Skeletal muscle cell (primary cell): ENCODE measurements around the gene RPS3.

Source experiments
- DNase-seq: peaks from one replicate; pipeline ENCODE4 v3.0.0-alpha.2; 2010; ENCODE audit warnings: low read depth
- H3K4me3 ChIP-seq: 2 replicates; pipeline ENCODE4 v1.5.1; 2011; ENCODE audit warnings: low read depth, mild to moderate bottlenecking, control low read depth, low read length, moderate library complexity

RPS3 gene

DNA sequence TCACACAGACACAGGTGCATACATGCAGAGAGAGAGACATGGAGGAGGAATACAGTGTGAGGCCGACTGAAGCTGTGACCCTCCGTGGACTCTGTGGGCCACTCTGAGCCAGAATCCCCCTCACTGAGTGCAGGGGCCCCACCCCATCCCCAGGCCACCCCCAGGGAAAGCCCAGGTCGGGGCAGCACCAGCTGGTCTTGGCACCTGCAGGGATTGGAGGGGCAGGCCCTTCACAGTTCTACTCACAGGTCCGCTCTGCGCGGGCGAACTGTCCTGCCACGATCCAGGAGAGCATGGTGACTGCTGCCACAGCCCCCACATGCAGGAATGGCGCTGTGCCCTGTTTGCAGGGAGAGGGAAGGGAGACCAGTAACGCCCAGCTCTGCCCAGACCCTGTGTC is 50.0 kb downstream of the RPS3 start:
- no peak overlapping the region for H3K4me3 ChIP-seq
- DNase-seq, result no peak

DNA sequence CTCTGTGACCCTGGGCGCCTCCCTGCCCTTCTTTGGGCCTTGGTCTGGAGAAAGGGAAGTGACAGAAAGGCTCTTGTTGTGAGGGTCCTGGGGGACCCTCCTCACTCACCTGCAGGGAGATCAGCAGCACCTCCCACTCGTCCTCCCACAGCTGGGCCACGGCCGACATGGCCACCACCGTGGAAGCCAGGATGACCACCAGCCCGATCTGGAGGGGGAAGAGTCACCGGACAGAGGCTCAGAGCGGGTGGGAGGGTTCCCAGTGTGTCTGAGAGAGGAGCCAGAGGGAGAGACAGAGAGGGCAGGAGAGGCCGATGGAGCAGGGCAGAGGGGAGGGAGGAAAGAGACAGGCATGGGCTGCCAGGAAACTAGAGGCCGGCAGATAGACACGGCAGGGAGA is 50.5 kb downstream of the RPS3 start:
- H3K4me3 ChIP-seq, result no peak overlapping the region
- DNase-seq, result no peak

DNA sequence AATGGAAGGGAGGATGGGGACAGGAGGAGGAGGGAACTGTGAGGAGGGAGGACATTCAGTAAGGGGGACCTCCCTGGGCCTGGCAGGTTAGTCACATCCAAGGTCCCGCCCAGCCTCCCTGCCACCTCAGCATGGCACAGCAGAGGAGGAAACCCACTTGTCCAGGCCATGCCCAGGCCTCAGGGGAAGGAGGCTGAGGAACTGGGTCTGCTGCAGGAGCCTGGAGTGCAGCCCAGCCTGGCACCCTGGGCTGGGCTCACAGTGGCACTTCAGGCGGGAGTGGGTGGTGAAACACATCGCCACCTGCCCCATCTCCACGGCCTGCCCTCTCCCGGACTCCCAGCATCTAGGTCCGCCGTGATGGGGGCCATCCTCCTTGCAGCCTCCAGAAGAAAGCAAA is 50.9 kb downstream of the RPS3 start:
- no peak overlapping the region for H3K4me3 ChIP-seq
- DNase-seq, result no peak

DNA sequence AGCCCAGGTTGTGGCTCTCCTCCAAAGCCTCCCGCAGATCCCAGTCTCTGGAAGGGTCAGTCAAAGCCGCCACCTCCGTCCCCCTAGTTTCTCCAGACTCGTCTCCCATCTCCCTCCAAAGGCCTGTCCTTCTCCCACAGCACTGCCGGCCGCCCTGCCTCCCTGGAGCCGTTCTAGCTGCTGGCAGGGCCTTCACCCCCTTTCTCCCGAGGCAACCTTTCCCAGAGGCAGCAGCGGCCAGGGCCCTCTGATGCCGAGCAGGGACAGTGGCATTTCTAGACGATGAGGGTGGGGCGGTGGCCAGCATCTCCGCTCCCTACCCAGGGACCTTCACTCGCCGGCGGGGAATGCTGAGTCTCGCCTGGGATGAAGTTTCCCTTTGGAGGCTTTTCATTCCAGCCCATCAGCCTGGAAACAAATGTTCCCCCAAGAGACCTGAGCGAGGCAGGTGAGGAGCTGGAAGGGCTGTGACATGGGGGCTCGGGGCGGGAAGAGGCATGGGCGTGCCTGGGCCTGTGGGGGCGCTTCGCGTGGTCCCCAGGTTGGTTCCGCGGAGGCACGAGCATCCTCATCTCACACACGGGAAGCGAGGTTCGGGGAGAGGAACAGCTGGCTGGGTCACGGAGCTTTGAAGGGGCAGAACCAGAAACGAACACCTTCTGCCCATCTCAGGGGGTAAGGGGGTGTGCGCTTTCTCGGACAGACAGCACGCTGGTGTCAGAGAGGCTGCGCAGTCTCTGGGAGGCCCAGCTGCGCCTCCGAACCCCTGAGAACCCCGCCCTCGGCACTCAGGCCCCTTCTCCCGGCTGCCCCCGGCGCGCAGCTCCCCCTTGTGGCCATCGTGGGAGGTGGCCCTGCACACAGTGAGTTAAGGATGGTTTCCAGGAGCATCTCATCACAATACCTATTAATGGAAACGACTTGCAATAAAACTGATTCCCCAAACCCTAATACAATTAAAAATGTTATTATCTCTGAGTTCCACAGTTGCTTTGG is 51.8 kb downstream of the RPS3 start:
- no peak overlapping the region for H3K4me3 ChIP-seq
- no peak for DNase-seq

DNA sequence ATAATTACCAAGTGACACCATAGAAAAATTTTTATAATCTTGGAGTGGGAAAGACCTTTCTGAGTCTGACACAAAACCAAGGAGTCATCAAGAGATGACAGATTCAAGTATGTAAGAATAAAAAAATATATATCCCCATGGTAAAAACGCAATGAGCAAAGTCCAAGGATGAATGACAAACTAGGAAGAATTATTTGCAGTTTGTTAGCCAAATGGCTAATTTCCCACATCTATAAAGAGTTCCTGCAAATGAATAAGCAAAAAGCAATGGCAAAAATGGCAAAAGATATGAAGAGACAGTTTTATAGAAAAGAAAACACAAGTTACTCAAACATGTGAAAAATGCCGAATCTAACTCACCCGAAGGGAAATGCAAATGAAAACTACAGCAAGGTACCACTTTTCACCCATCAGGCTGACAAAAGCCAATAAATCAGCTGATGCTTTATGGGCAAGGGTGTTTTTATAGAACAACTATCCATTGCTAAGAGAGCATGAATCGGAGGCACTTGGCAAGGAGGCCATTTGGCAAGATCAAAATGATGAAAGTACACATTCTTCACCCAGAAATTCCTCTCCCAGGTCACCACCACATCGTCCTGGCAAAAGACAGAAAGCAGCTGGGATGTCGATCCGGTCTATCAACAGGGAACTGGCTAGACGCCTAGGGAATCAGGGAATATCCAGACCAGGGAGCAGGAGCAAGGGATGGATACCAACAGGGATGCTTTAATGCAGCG is 54.8 kb downstream of the RPS3 start:
- DNase-seq, result no peak
- H3K4me3 ChIP-seq, result no peak overlapping the region

DNA sequence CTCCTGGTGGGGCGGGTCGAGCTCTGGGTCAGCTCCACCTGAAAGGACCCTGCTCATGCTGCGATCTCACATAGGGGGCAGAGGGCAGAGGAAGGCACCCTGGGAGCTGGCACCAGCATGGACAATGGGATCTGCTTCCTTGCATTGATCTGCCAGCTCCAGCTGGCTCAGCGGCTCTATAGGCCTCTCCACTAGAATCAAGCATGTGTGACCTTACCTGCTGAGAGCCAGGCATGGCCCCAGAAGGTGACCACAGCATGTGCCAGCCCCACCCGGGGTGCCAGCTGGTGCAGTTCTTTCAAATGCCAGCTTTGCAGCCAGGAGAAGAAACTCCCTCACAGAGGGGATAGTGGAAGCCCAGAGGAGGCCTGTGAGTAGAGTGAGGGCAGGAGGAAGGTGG is 55.7 kb downstream of the RPS3 start:
- no peak for DNase-seq
- no peak overlapping the region for H3K4me3 ChIP-seq
